ENCODE results near the gene TAF5L.

DNA sequence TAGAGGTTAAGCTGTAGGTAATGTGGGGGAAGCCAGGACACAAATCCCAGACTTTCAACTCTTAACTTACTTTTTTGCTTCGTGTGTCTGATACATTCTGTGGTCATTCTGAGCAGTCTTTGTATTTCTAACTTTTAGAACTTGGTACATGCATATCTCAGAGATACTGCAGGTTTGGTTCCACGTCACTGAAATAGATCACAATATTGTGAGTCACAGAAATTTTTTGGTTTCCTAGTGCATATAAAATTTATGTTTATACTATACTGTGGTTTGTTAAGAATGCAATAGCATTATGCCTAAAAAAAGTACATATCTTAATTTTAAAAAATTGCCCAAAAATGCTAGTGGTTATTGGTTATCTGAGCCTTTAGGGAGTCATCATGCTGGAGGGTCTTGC, 3.3 kb upstream of the TAF5L start:
- TF ChIP-seq EZH2 (IDR thresholded peaks at IDR 0.05; ENCODE audit: insufficient read depth, poor library complexity, severe bottlenecking) (no peak), EZH2phosphoT487 (IDR thresholded peaks at IDR 0.05; ENCODE audit: insufficient read depth, low read depth) (no peak)
